ENCODE results near the gene TAF11L5. TPM values are rescaled to one million over a fixed set of nuclear protein-coding genes. Genes with fewer than 3 reads are reported as not detected.

Gene TAF11L5
- total RNA-seq, 1 experiment from 2014 or later = not detected

DNA sequence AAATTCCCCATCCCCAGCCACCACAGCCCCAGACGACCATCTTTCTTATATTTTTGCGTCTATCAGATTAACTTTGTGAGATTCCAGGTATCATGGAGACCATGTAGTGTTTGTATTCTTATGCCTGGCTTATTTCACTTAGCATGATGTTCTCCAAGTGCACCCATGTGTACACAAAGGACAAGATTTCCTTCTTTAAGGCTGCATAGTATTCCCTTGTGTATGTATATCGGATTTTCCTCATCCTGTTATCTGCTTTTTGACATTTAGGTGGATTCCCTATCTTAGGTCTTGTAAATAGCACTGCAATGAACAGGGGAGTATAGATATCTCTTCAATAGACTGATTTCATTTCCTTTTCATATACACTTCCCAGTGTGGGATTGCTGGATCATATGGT is 32.3 kb upstream of the TAF11L5 start:
- no peak for DNase-seq
- H2BK5ac ChIP-seq (ENCODE audit: insufficient read length, low read length) = no peak overlapping the region
- no peak overlapping the region for H2BK20ac ChIP-seq (ENCODE audit: low read depth, low read length, poor library complexity, severe bottlenecking)
- no peak overlapping the region for H2AFZ ChIP-seq (ENCODE audit: low read length)
- H3K36me3 Mint-ChIP-seq (ENCODE audit: insufficient read depth in 1 of 3, low read depth in 3 of 3) = peaks cover 0 to 4% (median 0%) of the 10 kb centered on the region in 3 experiments; a peak in 1 of 7 replicates
- H3K9me3 ChIP-seq (ENCODE audit: control insufficient read depth, low read depth, low read length) = no peaks in the 10 kb centered on the region
- H4K8ac ChIP-seq (replicated peaks; ENCODE audit: insufficient read length, low read depth, low read length) = no peak overlapping the region
- no peaks in the 10 kb centered on the region for H4K20me1 ChIP-seq (ENCODE audit: control insufficient read depth, insufficient read depth, insufficient read length)
- H3K14ac ChIP-seq (ENCODE audit: insufficient read depth, low read length) = no peak overlapping the region
- H3K4ac ChIP-seq (ENCODE audit: low read depth, low read length) = no peak overlapping the region
- no peaks in the 10 kb centered on the region for H3K79me2 ChIP-seq (ENCODE audit: insufficient read depth, low read length)
- no peak overlapping the region for H4K5ac ChIP-seq (ENCODE audit: insufficient read length, low read depth, low read length)
- H3K27me3 ChIP-seq (ENCODE audit: insufficient read depth, low read length) = no peaks in the 10 kb centered on the region
- H2BK15ac ChIP-seq (ENCODE audit: low read depth, low read length) = no peak overlapping the region
- WGBS (ENCODE audit: extremely low coverage, insufficient read length, low lambda C conversion rate) = no CpG with 5 or more reads among the region's 3 CpGs
- no peak overlapping the region for H3K27ac Mint-ChIP-seq
- H3K4me2 ChIP-seq (ENCODE audit: insufficient read depth, insufficient read length, low read length) = no peak overlapping the region
- H3K9me3 Mint-ChIP-seq = peaks cover 0 to 3% of the 10 kb centered on the region in 2 experiments; a peak in 2 of 5 replicates
- no peak overlapping the region for H3T11ph ChIP-seq (ENCODE audit: low read length)
- H3K18ac ChIP-seq (ENCODE audit: insufficient read length, low read depth, low read length) = no peak overlapping the region
- H2BK120ac ChIP-seq (ENCODE audit: low read depth, low read length, poor library complexity, severe bottlenecking) = no peak overlapping the region
- H3K79me1 ChIP-seq (ENCODE audit: insufficient read depth, low read depth, low read length, poor library complexity, severe bottlenecking) = no peaks in the 10 kb centered on the region
- H3K56ac ChIP-seq (ENCODE audit: insufficient read length, low read depth, low read length) = no peak overlapping the region
- no peak for TF ChIP-seq CTCF (conservative IDR thresholded peaks at IDR 0.05)
- H3K4me1 Mint-ChIP-seq = peaks cover 3 to 4% of the 10 kb centered on the region in 2 experiments
- no peaks in the 10 kb centered on the region for H3K4me1 ChIP-seq (ENCODE audit: insufficient read depth, low read length)
- H4K91ac ChIP-seq (ENCODE audit: insufficient read length, low read depth, low read length) = no peak overlapping the region
- no peak overlapping the region for H3K23ac ChIP-seq (ENCODE audit: insufficient read length, low read depth, low read length)
- no peak overlapping the region for H3K27ac ChIP-seq (ENCODE audit: insufficient read length, low read depth, low read length)
- no peaks in the 10 kb centered on the region for H3K23me2 ChIP-seq (ENCODE audit: insufficient read length, low read depth, low read length, poor library complexity, severe bottlenecking)
- no peak overlapping the region for H3K4me3 Mint-ChIP-seq
- no peak overlapping the region for H2AK5ac ChIP-seq (ENCODE audit: insufficient read length, low read length)
- no peaks in the 10 kb centered on the region; the same call in 1 of the 2 replicates for H3K27me3 Mint-ChIP-seq (ENCODE audit: low read depth)
- H2BK12ac ChIP-seq (ENCODE audit: insufficient read length, low read depth, low read length) = no peak overlapping the region
- no peak overlapping the region for H3K9ac ChIP-seq (ENCODE audit: extremely low read depth, insufficient read length, low read length)
